ENCODE measurements around the gene AMBRA1.

The AMBRA1 gene

DNA sequence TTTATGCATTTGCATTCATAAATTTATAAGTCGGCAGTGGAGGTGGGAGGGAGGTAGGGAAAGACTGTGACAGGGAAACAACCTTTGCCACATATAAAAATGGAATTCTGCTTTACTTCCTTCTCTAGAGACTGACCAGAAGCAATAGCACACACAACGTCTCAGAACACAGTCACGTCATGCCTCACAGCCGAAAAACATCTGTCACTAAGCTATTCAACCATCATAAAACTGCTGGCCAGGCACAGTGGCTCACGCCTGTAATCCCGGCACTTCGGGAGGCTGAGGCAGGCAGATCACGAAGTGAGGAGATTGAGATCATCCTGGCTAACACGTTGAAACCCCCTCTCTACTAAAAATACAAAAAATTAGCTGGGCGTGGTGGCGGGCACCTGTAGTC, 101.3 kb downstream of the AMBRA1 start:
- no peak for TF ChIP-seq SNAI2 (CRISPR knock-in tag; IDR thresholded peaks at IDR 0.05)
- TF ChIP-seq ARNTL (CRISPR knock-in tag; IDR thresholded peaks at IDR 0.05; ENCODE audit: borderline replicate concordance, low read depth) = no peak
- TF ChIP-seq TOX (CRISPR knock-in tag; IDR thresholded peaks at IDR 0.05; ENCODE audit: borderline replicate concordance) = no peak
- no peak for TF ChIP-seq ZNF8 (CRISPR knock-in tag; IDR thresholded peaks at IDR 0.05)
- no peak for TF ChIP-seq GLIS3 (CRISPR knock-in tag; IDR thresholded peaks at IDR 0.05)
- TF ChIP-seq OSR1 (CRISPR knock-in tag; IDR thresholded peaks at IDR 0.05) = no peak
- TF ChIP-seq, protein P1, sequence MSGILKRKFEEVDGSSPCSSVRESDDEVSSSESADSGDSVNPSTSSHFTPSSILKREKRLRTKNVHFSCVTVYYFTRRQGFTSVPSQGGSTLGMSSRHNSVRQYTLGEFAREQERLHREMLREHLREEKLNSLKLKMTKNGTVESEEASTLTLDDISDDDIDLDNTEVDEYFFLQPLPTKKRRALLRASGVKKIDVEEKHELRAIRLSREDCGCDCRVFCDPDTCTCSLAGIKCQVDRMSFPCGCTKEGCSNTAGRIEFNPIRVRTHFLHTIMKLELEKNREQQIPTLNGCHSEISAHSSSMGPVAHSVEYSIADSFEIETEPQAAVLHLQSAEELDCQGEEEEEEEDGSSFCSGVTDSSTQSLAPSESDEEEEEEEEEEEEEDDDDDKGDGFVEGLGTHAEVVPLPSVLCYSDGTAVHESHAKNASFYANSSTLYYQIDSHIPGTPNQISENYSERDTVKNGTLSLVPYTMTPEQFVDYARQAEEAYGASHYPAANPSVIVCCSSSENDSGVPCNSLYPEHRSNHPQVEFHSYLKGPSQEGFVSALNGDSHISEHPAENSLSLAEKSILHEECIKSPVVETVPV (CRISPR knock-in tag; IDR thresholded peaks at IDR 0.05) = no peak
- TF ChIP-seq, protein P2, sequence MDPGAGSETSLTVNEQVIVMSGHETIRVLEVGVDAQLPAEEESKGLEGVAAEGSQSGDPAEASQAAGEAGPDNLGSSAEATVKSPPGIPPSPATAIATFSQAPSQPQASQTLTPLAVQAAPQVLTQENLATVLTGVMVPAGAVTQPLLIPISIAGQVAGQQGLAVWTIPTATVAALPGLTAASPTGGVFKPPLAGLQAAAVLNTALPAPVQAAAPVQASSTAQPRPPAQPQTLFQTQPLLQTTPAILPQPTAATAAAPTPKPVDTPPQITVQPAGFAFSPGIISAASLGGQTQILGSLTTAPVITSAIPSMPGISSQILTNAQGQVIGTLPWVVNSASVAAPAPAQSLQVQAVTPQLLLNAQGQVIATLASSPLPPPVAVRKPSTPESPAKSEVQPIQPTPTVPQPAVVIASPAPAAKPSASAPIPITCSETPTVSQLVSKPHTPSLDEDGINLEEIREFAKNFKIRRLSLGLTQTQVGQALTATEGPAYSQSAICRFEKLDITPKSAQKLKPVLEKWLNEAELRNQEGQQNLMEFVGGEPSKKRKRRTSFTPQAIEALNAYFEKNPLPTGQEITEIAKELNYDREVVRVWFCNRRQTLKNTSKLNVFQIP (CRISPR knock-in tag; IDR thresholded peaks at IDR 0.05; ENCODE audit: borderline replicate concordance, low read depth) = no peak
- no peak for ATAC-seq

DNA sequence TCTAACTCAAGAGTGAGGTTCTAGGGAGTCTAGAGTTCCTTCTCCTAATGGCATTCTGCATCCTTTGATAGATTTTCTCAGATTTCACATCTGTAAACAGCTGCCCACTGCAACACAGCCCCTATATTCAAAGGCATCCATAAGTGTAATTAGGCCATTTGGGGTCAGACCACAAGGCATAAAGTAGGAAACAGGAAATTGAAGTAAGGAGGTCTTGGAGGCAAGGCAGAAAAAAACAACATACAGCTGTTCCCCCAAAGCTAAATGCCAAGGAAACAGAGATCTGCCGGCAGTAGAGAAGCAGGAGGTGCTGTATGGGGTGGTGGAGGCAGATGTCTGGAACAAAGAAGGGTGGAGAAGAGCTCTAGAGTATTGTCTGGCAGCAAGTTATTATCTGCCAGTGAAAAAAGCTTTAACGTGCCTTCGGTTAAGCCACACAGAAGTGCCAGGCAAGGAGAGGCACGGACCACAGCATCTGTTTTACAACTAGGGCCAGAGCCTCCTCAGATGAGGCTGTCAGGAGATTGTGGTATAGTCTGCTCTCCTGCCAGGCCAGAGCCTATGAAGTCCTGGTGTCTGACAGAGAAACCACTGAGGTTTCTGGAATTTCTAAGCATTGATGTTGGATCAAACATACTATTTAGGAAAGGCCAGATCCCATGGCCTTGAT, 102.0 kb downstream of the AMBRA1 start:
- ATAC-seq = no peak
- no peak for TF ChIP-seq PPARA (CRISPR knock-in tag; IDR thresholded peaks at IDR 0.05; ENCODE audit: borderline replicate concordance)

DNA sequence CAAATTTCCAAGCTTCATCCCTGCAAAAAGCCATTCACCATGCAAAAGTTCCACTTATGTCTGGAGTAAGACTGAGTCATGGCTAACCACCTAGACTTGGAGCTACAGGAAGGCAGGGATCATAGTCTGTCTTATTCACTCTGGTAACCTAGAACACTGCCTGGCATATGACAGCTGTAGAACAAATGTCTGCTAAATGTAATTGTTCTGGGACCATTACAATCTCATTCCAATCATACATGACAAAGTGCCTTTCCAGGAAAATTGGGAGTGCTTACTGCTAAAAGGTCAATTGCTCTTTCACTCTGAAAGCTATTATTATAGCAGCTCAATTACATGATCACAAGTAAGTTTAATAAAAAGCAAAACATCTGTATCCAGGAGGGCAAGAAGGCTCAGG, 103.2 kb downstream of the AMBRA1 start:
- TF ChIP-seq ARNTL (CRISPR knock-in tag; IDR thresholded peaks at IDR 0.05; ENCODE audit: borderline replicate concordance, low read depth) (no peak), ZNF565 (CRISPR knock-in tag; conservative IDR thresholded peaks at IDR 0.05; ENCODE audit: low read depth) (no peak), ZNF8 (CRISPR knock-in tag; IDR thresholded peaks at IDR 0.05) (no peak), GLIS3 (CRISPR knock-in tag; IDR thresholded peaks at IDR 0.05) (no peak), BACH2 (CRISPR knock-in tag; IDR thresholded peaks at IDR 0.05; ENCODE audit: borderline replicate concordance) (no peak), ZFP30 (CRISPR knock-in tag; IDR thresholded peaks at IDR 0.05) (no peak), ZNF70 (CRISPR knock-in tag; IDR thresholded peaks at IDR 0.05) (no peak), SNAI2 (CRISPR knock-in tag; IDR thresholded peaks at IDR 0.05) (no peak), RARB (CRISPR knock-in tag; IDR thresholded peaks at IDR 0.05) (no peak), ZC3H10 (CRISPR knock-in tag; IDR thresholded peaks at IDR 0.05) (no peak), TOX (CRISPR knock-in tag; IDR thresholded peaks at IDR 0.05; ENCODE audit: borderline replicate concordance) (no peak), CSDC2 (CRISPR knock-in tag; IDR thresholded peaks at IDR 0.05) (no peak), OSR1 (CRISPR knock-in tag; IDR thresholded peaks at IDR 0.05) (no peak), TCF4 (CRISPR knock-in tag; IDR thresholded peaks at IDR 0.05; ENCODE audit: borderline replicate concordance) (no peak), ZFP3 (CRISPR knock-in tag; IDR thresholded peaks at IDR 0.05) (no peak)
- TF ChIP-seq, protein P3, sequence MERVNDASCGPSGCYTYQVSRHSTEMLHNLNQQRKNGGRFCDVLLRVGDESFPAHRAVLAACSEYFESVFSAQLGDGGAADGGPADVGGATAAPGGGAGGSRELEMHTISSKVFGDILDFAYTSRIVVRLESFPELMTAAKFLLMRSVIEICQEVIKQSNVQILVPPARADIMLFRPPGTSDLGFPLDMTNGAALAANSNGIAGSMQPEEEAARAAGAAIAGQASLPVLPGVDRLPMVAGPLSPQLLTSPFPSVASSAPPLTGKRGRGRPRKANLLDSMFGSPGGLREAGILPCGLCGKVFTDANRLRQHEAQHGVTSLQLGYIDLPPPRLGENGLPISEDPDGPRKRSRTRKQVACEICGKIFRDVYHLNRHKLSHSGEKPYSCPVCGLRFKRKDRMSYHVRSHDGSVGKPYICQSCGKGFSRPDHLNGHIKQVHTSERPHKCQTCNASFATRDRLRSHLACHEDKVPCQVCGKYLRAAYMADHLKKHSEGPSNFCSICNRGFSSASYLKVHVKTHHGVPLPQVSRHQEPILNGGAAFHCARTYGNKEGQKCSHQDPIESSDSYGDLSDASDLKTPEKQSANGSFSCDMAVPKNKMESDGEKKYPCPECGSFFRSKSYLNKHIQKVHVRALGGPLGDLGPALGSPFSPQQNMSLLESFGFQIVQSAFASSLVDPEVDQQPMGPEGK (CRISPR knock-in tag; IDR thresholded peaks at IDR 0.05; ENCODE audit: borderline replicate concordance) = no peak
- TF ChIP-seq, protein P4, sequence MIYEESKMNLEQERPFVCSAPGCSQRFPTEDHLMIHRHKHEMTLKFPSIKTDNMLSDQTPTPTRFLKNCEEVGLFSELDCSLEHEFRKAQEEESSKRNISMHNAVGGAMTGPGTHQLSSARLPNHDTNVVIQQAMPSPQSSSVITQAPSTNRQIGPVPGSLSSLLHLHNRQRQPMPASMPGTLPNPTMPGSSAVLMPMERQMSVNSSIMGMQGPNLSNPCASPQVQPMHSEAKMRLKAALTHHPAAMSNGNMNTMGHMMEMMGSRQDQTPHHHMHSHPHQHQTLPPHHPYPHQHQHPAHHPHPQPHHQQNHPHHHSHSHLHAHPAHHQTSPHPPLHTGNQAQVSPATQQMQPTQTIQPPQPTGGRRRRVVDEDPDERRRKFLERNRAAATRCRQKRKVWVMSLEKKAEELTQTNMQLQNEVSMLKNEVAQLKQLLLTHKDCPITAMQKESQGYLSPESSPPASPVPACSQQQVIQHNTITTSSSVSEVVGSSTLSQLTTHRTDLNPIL (CRISPR knock-in tag; IDR thresholded peaks at IDR 0.05; ENCODE audit: low read depth) = no peak
- TF ChIP-seq, protein P5, sequence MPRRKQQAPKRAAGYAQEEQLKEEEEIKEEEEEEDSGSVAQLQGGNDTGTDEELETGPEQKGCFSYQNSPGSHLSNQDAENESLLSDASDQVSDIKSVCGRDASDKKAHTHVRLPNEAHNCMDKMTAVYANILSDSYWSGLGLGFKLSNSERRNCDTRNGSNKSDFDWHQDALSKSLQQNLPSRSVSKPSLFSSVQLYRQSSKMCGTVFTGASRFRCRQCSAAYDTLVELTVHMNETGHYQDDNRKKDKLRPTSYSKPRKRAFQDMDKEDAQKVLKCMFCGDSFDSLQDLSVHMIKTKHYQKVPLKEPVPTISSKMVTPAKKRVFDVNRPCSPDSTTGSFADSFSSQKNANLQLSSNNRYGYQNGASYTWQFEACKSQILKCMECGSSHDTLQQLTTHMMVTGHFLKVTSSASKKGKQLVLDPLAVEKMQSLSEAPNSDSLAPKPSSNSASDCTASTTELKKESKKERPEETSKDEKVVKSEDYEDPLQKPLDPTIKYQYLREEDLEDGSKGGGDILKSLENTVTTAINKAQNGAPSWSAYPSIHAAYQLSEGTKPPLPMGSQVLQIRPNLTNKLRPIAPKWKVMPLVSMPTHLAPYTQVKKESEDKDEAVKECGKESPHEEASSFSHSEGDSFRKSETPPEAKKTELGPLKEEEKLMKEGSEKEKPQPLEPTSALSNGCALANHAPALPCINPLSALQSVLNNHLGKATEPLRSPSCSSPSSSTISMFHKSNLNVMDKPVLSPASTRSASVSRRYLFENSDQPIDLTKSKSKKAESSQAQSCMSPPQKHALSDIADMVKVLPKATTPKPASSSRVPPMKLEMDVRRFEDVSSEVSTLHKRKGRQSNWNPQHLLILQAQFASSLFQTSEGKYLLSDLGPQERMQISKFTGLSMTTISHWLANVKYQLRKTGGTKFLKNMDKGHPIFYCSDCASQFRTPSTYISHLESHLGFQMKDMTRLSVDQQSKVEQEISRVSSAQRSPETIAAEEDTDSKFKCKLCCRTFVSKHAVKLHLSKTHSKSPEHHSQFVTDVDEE (CRISPR knock-in tag; IDR thresholded peaks at IDR 0.05) = no peak
- TF ChIP-seq, protein P2 (CRISPR knock-in tag; IDR thresholded peaks at IDR 0.05; ENCODE audit: borderline replicate concordance, low read depth) = no peak
- ATAC-seq = no peak

All from SK-N-SH treated with all-trans-retinoic acid at 6 μM for 48 hours (cell line).